K562 (cell line): ENCODE results near the gene SRSF11. TPM values are rescaled to one million over a fixed set of nuclear protein-coding genes. Genes with fewer than 3 reads are reported as not detected.

Experiments used
- CREB1 ChIP-seq, 2 experiments: sonication (generic) in 1 of 2; formaldehyde crosslinking in 1 of 2; IDR thresholded peaks; 2 replicates each; pipeline versions ENCODE4 v1.6.1 to v1.8.0; 2012 to 2022; ENCODE audit warnings: inconsistent platforms in 1 of 2, mild to moderate bottlenecking in 1 of 2, missing genetic modification reagents in 1 of 2, moderate library complexity in 1 of 2
- HCFC1 ChIP-seq: IDR thresholded peaks from 2 replicates; pipeline ENCODE4 v1.6.1; 2012; ENCODE audit warnings: low read depth, low read length, improper control_type of control experiment
- MBD1 ChIP-seq: fragments of 250-450 bp; sonication (Bioruptor Pico); IDR thresholded peaks from 2 replicates; pipeline ENCODE4 v1.8.0; 2022; ENCODE audit warnings: inconsistent platforms
- MGA ChIP-seq: fragments of 450-650 bp; IDR thresholded peaks from 2 replicates; pipeline ENCODE4 v1.6.1; 2016; ENCODE audit warnings: mild to moderate bottlenecking, moderate library complexity
- PHTF2 ChIP-seq: fragments of 250-450 bp; sonication (Bioruptor Pico); IDR thresholded peaks from 2 replicates; pipeline ENCODE4 v1.5.0; 2021; ENCODE audit warnings: mild to moderate bottlenecking
- PML ChIP-seq: IDR thresholded peaks from 2 replicates; pipeline ENCODE4 v1.6.1; 2012; ENCODE audit warnings: low read length, inconsistent platforms
- POLR2G ChIP-seq: fragments of 200-400 bp; formaldehyde crosslinking; IDR thresholded peaks from 2 replicates; pipeline ENCODE4 v1.6.1; 2017; ENCODE audit warnings: low read depth, mild to moderate bottlenecking, antibody characterized with exemption, low read length, moderate library complexity
- POLR3G ChIP-seq: IDR thresholded peaks from 2 replicates; pipeline ENCODE4 v1.6.1; 2011; ENCODE audit not compliant: insufficient read length, insufficient replicate concordance; ENCODE audit errors: extremely low read depth
- PTRF ChIP-seq: fragments of 450-650 bp; IDR thresholded peaks from 2 replicates; pipeline ENCODE4 v1.6.1; 2016; ENCODE audit warnings: mild to moderate bottlenecking, missing genetic modification characterization, missing compliant biosample characterization
- PURB ChIP-seq: sonication (generic); formaldehyde crosslinking; IDR thresholded peaks from 2 replicates; pipeline ENCODE4 v1.9.0; 2021; ENCODE audit warnings: low read depth, mild to moderate bottlenecking, missing genetic modification reagents
- SAFB2 ChIP-seq: fragments of 200-400 bp; formaldehyde crosslinking; IDR thresholded peaks from 2 replicates; pipeline ENCODE4 v1.6.1; 2018; ENCODE audit warnings: borderline replicate concordance, low read length, low read depth, moderate library complexity; ENCODE audit not compliant: severe bottlenecking
- SRF ChIP-seq, 2 experiments: fragments of 250-450, 450-650 bp in 1 of 2; sonication (Bioruptor Pico) in 1 of 2; sonication (generic) in 1 of 2; formaldehyde crosslinking; IDR thresholded peaks; 2 replicates each; pipeline versions ENCODE4 v1.5.0 to v1.5.1; 2020 to 2022; ENCODE audit warnings: mild to moderate bottlenecking in 1 of 2, missing genetic modification reagents in 1 of 2
- ZNF121 ChIP-seq: sonication (generic); formaldehyde crosslinking; conservative IDR thresholded peaks from 2 replicates; pipeline ENCODE4 v1.8.0; 2022; ENCODE audit warnings: missing genetic modification reagents
- ZZZ3 ChIP-seq: fragments of 450-650 bp; IDR thresholded peaks from 2 replicates; pipeline ENCODE4 v1.6.1; 2016; ENCODE audit warnings: antibody characterized with exemption, mild to moderate bottlenecking, moderate library complexity
- polyA plus RNA-seq, 8 experiments: library from polyadenylated mRNA; depleted of rRNA in 4 of 8; stranded (reverse) in 5 of 8; unstranded in 3 of 8; fragments of >200 nt; fragmentation: Nextera tagmentation in 2 of 8; fragmentation: Illumina TruSeq in 1 of 8; extraction: Ambion mirVana in 2 of 8; extraction: Trizol in 1 of 8; gene quantifications; 2 replicates each; pipeline versions ENCODE4 v1.2.1 to v1.2.3, GENCODE V29; 2011 to 2014; ENCODE audit warnings: inconsistent platforms in 1 of 8, missing spikeins in 1 of 8
- total RNA-seq, 7 experiments: library from RNA; depleted of rRNA in 6 of 7; stranded (reverse); fragments of >200 nt in 6 of 7; fragmentation: Illumina TruSeq in 2 of 7; extraction: Trizol in 2 of 7; gene quantifications; 2 replicates each; pipeline versions ENCODE4 v1.2.1 to v1.2.3, GENCODE V29; 2011 to 2021; ENCODE audit warnings: low replicate concordance in 1 of 7

SRSF11 gene
- total and polyA plus RNA-seq, 9 of the 15 experiments (the other 6 are each of a cell fraction or from before 2014, with no cell fraction given), result 76.9 to 418 (median 190) TPM

- TF ChIP-seq ZNF121, result no peak
- TF ChIP-seq CREB1 (IDR thresholded peaks at IDR 0.05), result peak; percentile 87
- TF ChIP-seq CREB1 (CRISPR knock-in tag; IDR thresholded peaks at IDR 0.05), result peak; percentile 84
- no peak for TF ChIP-seq MBD1 (CRISPR knock-in tag)
- TF ChIP-seq ZZZ3, result peak; percentile 82
- TF ChIP-seq PTRF (tag), result no peak
- no peak; the same call in 1 of the 2 replicates for TF ChIP-seq PML
- peak; percentile 60; the same call in 1 of the 2 replicates for TF ChIP-seq MGA
- TF ChIP-seq SAFB2, result no peak
- TF ChIP-seq PURB (CRISPR knock-in tag), result no peak
- TF ChIP-seq SRF (CRISPR knock-in tag; IDR thresholded peaks at IDR 0.05), result peak in 1 of 2 experiments; percentile 41; a peak in 1 of 4 replicates
- peak; percentile 55; the same call in 1 of the 2 replicates for TF ChIP-seq HCFC1
- TF ChIP-seq POLR3G, result no peak
- no peak for TF ChIP-seq PHTF2 (CRISPR knock-in tag)
- peak; percentile 97 for TF ChIP-seq POLR2G
Measured at GRCh38 chr1:70221238-70222121, at the start of gene SRSF11 (continued).
